ENCODE measurements around the gene INPP5A. TPM values are rescaled to one million over a fixed set of nuclear protein-coding genes. Genes with fewer than 3 reads are reported as not detected.
A peak's percentile ranks its signal among the peaks of the same experiment; 100 is the strongest.

The INPP5A gene
- total and polyA plus RNA-seq, 7 donors, result 15.1 to 48.8 (median 40.9) TPM

GRCh38 chr10:132541601-132542011, 4.0 kb downstream of the INPP5A start:
- no peaks in the 10 kb centered on the region for H3K27me3 ChIP-seq (ENCODE audit: insufficient read depth in 3 of 3, low read length in 2 of 3)
- H3K36me3 ChIP-seq (ENCODE audit: insufficient read depth in 1 of 2, low read depth in 1 of 2), result no peaks in the 10 kb centered on the region
- DNase-seq, result peak in 1 of 2 donors; percentile 41
- no peaks in the 10 kb centered on the region for H3K9me3 ChIP-seq
- peaks cover 63% of the 10 kb centered on the region for H3K4me1 ChIP-seq
- ATAC-seq, result no peak
- 57 to 63% (median 62%) methylated on average over 3 of the region's 3 CpGs for WGBS, 3 donors
- no peak overlapping the region for H3K27ac ChIP-seq
- intact Hi-C loops (cut with DNase I), result loop anchor here in 1 of 2 donors (5.0 kb wide), 1 partner anchor 36 kb away; no protein-coding TSS in a partner anchor
- no peak overlapping the region for H3K4me3 ChIP-seq
- TF ChIP-seq CTCF (IDR thresholded peaks at IDR 0.05), result no peak

GRCh38 chr10:132542086-132542775, 4.6 kb downstream of the INPP5A start:
- intact Hi-C loops (cut with DNase I), result loop anchor here in 1 of 2 donors (5.0 kb wide), 1 partner anchor 35 kb away; no protein-coding TSS in a partner anchor
- H3K27me3 ChIP-seq (ENCODE audit: insufficient read depth in 3 of 3, low read length in 2 of 3), result no peaks in the 10 kb centered on the region
- no peaks in the 10 kb centered on the region for H3K9me3 ChIP-seq
- no peak for TF ChIP-seq CTCF (IDR thresholded peaks at IDR 0.05)
- no peaks in the 10 kb centered on the region for H3K36me3 ChIP-seq (ENCODE audit: insufficient read depth in 1 of 2, low read depth in 1 of 2)
- DNase-seq (peak; percentile 13 to 46), ATAC-seq (no peak)
- 58 to 76% (median 65%) methylated on average over 19 of the region's 19 CpGs for WGBS, 3 donors
- peaks cover 68% of the 10 kb centered on the region for H3K4me1 ChIP-seq
- no peak overlapping the region for H3K4me3 ChIP-seq
- no peak overlapping the region for H3K27ac ChIP-seq

GRCh38 chr10:132542819-132543218, 5.2 kb downstream of the INPP5A start:
- DNase-seq (no peak), ATAC-seq (no peak)
- no peak for TF ChIP-seq CTCF (IDR thresholded peaks at IDR 0.05)
- Histone ChIP-seq H3K36me3 (ENCODE audit: insufficient read depth in 1 of 2, low read depth in 1 of 2) (no peaks in the 10 kb centered on the region), H3K9me3 (no peaks in the 10 kb centered on the region), H3K4me1 (peaks cover 71% of the 10 kb centered on the region), H3K27me3 (ENCODE audit: insufficient read depth in 3 of 3, low read length in 2 of 3) (no peaks in the 10 kb centered on the region), H3K27ac (no peak overlapping the region), H3K4me3 (no peak overlapping the region)
- WGBS, 3 donors, result 97 to 98% (median 97%) methylated on average over 3 of the region's 3 CpGs
- intact Hi-C loops (cut with DNase I), result loop anchor here in 1 of 2 donors (5.0 kb wide), 1 partner anchor 34 kb away; no protein-coding TSS in a partner anchor

GRCh38 chr10:132543916-132544743, 6.5 kb downstream of the INPP5A start:
- Histone ChIP-seq H3K4me3 (no peak overlapping the region), H3K27ac (no peak overlapping the region), H3K9me3 (no peaks in the 10 kb centered on the region), H3K4me1 (peaks cover 65% of the 10 kb centered on the region), H3K36me3 (ENCODE audit: insufficient read depth in 1 of 2, low read depth in 1 of 2) (no peaks in the 10 kb centered on the region), H3K27me3 (ENCODE audit: insufficient read depth in 3 of 3, low read length in 2 of 3) (no peaks in the 10 kb centered on the region)
- ATAC-seq, result no peak
- peak; percentile 9 to 27 for DNase-seq
- no peak for TF ChIP-seq CTCF (IDR thresholded peaks at IDR 0.05)
- WGBS, 3 donors, result 83 to 88% (median 86%) methylated on average over 28 of the region's 28 CpGs
- intact Hi-C loops (cut with DNase I), result loop anchor here in 1 of 2 donors (5.0 kb wide), 1 partner anchor 33 kb away; no protein-coding TSS in a partner anchor
